Fibroblast of peridontal ligament (primary cell): ENCODE results near the gene LRP11.
"Not testable (repeated sequence)": the region's sequence is repeated elsewhere in the genome, so short reads cannot be mapped to it uniquely, and the experiment has no call there.

Experiments used
- DNase-seq: peaks from one replicate; pipeline ENCODE4 v3.0.0-alpha.2; 2010; ENCODE audit errors: extremely low read depth

LRP11 gene

GRCh38 chr6:149863698-149864577 is at the start of gene LRP11:
TSS of gene LRP11 (minus strand) at chr6:149864359. CDS start at chr6:149864020, 339 bp downstream.
- DNase-seq: peak; percentile 72

GRCh38 chr6:149913540-149914240 is 49.5 kb upstream of the LRP11 start:
- DNase-seq: no peak

- DNase-seq: no peak
Observed at GRCh38 chr6:149913085-149913484, 48.9 kb upstream of the LRP11 start.

GRCh38 chr6:149912680-149913079 is 48.5 kb upstream of the LRP11 start:
- not testable (repeated sequence) for DNase-seq

GRCh38 chr6:149910721-149911151 is 46.6 kb upstream of the LRP11 start:
- no peak for DNase-seq

- DNase-seq: no peak
Observed at GRCh38 chr6:149909701-149910470, 45.7 kb upstream of the LRP11 start.

GRCh38 chr6:149908480-149908879 is 44.3 kb upstream of the LRP11 start:
- not testable (repeated sequence) for DNase-seq

GRCh38 chr6:149907317-149907716 is 43.2 kb upstream of the LRP11 start:
- DNase-seq: no peak

- no peak for DNase-seq
Observed at GRCh38 chr6:149906405-149906804, 42.2 kb upstream of the LRP11 start.

- DNase-seq: no peak
Observed at GRCh38 chr6:149905911-149906371, 41.8 kb upstream of the LRP11 start.

GRCh38 chr6:149905371-149905910 is 41.3 kb upstream of the LRP11 start:
- DNase-seq: no peak

GRCh38 chr6:149904661-149905370 is 40.7 kb upstream of the LRP11 start:
- DNase-seq: no peak

- no peak for DNase-seq
Observed at GRCh38 chr6:149903938-149904611, 39.9 kb upstream of the LRP11 start.

- no peak for DNase-seq
Observed at GRCh38 chr6:149901444-149902140, 37.4 kb upstream of the LRP11 start.

- DNase-seq: no peak
Observed at GRCh38 chr6:149900620-149901443, 36.7 kb upstream of the LRP11 start.

- no peak for DNase-seq
Observed at GRCh38 chr6:149899926-149900619, 35.9 kb upstream of the LRP11 start.

- DNase-seq: no peak
Observed at GRCh38 chr6:149899486-149899885, 35.3 kb upstream of the LRP11 start.

- DNase-seq: no peak
Observed at GRCh38 chr6:149898966-149899365, 34.8 kb upstream of the LRP11 start.
